GM12878 (cell line): ENCODE results near the gene ALOX12. TPM values are rescaled to one million over a fixed set of nuclear protein-coding genes. Genes with fewer than 3 reads are reported as not detected.

Experiments
- ATAC-seq: fragments of 200-7000 bp; cut with Tn5 transposase; 3 replicates; pipeline ENCODE4 v1.9.1; 2020; ENCODE audit warnings: mild to moderate bottlenecking, moderate library complexity
- BruUV-seq: library from RNA; stranded (reverse); fragments of 400-500 nt; replicated peaks from 2 replicates; lab custom pipeline; 2021; lab: Mats Ljungman, UMichigan
- CTCF ChIA-PET: fragments of 300-600 bp; sonication (Branson Sonifier 250); formaldehyde crosslinking; extraction: SDS; loops from one replicate; lab custom pipeline; 2021; ENCODE audit warnings: inconsistent platforms; lab: Yijun Ruan, JAX
- POLR2A ChIA-PET: fragments of 350-600 bp; formaldehyde crosslinking; extraction: SDS; loops from one replicate; lab custom pipeline; 2021; ENCODE audit warnings: inconsistent platforms; lab: Charles Lee
- RAD21 ChIA-PET: fragments of 300-600 bp; sonication (Branson Sonifier 250); formaldehyde crosslinking; loops from one replicate; lab custom pipeline; 2023; ENCODE audit warnings: antibody characterized with exemption; ENCODE audit not compliant: unreplicated experiment; lab: Charles Lee
- SMC1A ChIA-PET: fragments of 300-600 bp; sonication (Branson Sonifier 250); formaldehyde crosslinking; loops from one replicate; lab custom pipeline; 2023; ENCODE audit not compliant: unreplicated experiment, uncharacterized antibody; lab: Charles Lee
- DNase-seq: peaks from one replicate; pipeline ENCODE4 v3.0.0-alpha.2; 2011; ENCODE audit warnings: low read depth, low spot score
- FAIRE-seq: peaks from 3 replicates; lab custom pipeline; 2011; peaks lifted over from hg19 to GRCh38; lab: Jason Lieb, UNC
- H2AFZ ChIP-seq: 2 replicates; pipeline ENCODE4 v1.6.0; 2011; ENCODE audit warnings: low read depth, low read length, control low read depth; ENCODE audit not compliant: control insufficient read depth
- H3K27ac ChIP-seq: 2 replicates; pipeline ENCODE4 v1.5.1; 2011; ENCODE audit warnings: control low read depth; ENCODE audit not compliant: control insufficient read depth, insufficient read depth
- H3K27me3 ChIP-seq, 2 experiments: replicated peaks in 1 of 2; 2 replicates each; pipeline versions ENCODE4 v1.6.0 to v1.6.1; 2011; ENCODE audit warnings: low read length in 1 of 2; ENCODE audit not compliant: control insufficient read depth in 2 of 2, insufficient read depth in 2 of 2
- H3K36me3 ChIP-seq, 2 experiments: 2 replicates each; pipeline ENCODE4 v1.5.1; 2011; ENCODE audit warnings: low read length in 1 of 2; ENCODE audit not compliant: control insufficient read depth in 2 of 2, insufficient read depth in 2 of 2
- H3K4me1 ChIP-seq: 2 replicates; pipeline ENCODE4 v1.6.1; 2011; ENCODE audit warnings: mild to moderate bottlenecking, low read length, moderate library complexity, mixed read lengths; ENCODE audit not compliant: control insufficient read depth, insufficient read depth
- H3K4me2 ChIP-seq: 2 replicates; pipeline ENCODE4 v1.6.0; 2011; ENCODE audit warnings: control low read depth; ENCODE audit not compliant: control insufficient read depth, insufficient read depth
- H3K4me3 ChIP-seq: fragments of 200-600 bp; sonication (generic); 2 replicates; pipeline ENCODE4 v1.5.1; 2016
- H3K79me2 ChIP-seq: 2 replicates; pipeline ENCODE4 v1.6.0; 2011; ENCODE audit warnings: low read length; ENCODE audit not compliant: control insufficient read depth, insufficient read depth
- H3K9ac ChIP-seq: 2 replicates; pipeline ENCODE4 v1.8.0; 2011; ENCODE audit warnings: low read length, control low read depth, mixed read lengths; ENCODE audit not compliant: control insufficient read depth, insufficient read depth
- H3K9me3 ChIP-seq: replicated peaks from 3 replicates; pipeline ENCODE4 v1.5.1; 2011; ENCODE audit warnings: mild to moderate bottlenecking, low read length; ENCODE audit not compliant: control insufficient read depth, insufficient read depth
- H4K20me1 ChIP-seq: 2 replicates; pipeline ENCODE4 v1.6.0; 2011; ENCODE audit not compliant: control insufficient read depth, insufficient read depth
- CREM ChIP-seq: IDR thresholded peaks from 2 replicates; pipeline ENCODE4 v1.6.1; 2014; ENCODE audit warnings: antibody characterized with exemption, low read depth
- NR2C2 ChIP-seq: IDR thresholded peaks from 2 replicates; pipeline ENCODE4 v1.6.1; 2011; ENCODE audit warnings: borderline replicate concordance, low read depth; ENCODE audit not compliant: control insufficient read depth, insufficient read length
- PAX8 ChIP-seq: fragments of 450-650 bp; IDR thresholded peaks from 2 replicates; pipeline ENCODE4 v1.6.1; 2017; ENCODE audit warnings: mild to moderate bottlenecking, moderate library complexity
- ZNF207 ChIP-seq: fragments of 450-650 bp; IDR thresholded peaks from 2 replicates; pipeline ENCODE4 v1.6.1; 2014; ENCODE audit warnings: antibody characterized with exemption, mild to moderate bottlenecking, borderline replicate concordance
- ZNF384 ChIP-seq: IDR thresholded peaks from 2 replicates; pipeline ENCODE4 v1.6.1; 2012; ENCODE audit warnings: low read depth, mild to moderate bottlenecking, low read length, improper control_type of control experiment, borderline replicate concordance
- WGBS: methylation state at CpG from one replicate; pipeline ENCODE4 v1.1.6; 2016; ENCODE audit warnings: low lambda C conversion rate; ENCODE audit not compliant: insufficient replicate concordance, insufficient coverage; ENCODE audit errors: missing lambda C conversion rate; 5-methylcytosine and 5-hydroxymethylcytosine counted together
- in situ Hi-C: fragments of 300-500 bp; cut with MboI; formaldehyde crosslinking; loops from 9 replicates; pipeline ENCODE4 v1.14.3; 2018; ENCODE audit warnings: mixed read lengths
- intact Hi-C: fragments of 100-400 bp; cut with micrococcal nuclease; formaldehyde crosslinking; loops from one replicate; pipeline ENCODE4 v1.14.2; 2022; ENCODE audit not compliant: unreplicated experiment
- polyA plus RNA-seq, 11 experiments: library from polyadenylated mRNA; depleted of rRNA in 4 of 11; unstranded in 6 of 11; stranded (reverse) in 5 of 11; fragments of >200 nt; fragmentation: Nextera tagmentation in 4 of 11; fragmentation: Illumina TruSeq in 1 of 11; extraction: Ambion mirVana in 4 of 11; extraction: Trizol in 1 of 11; gene quantifications; 1 replicate in 1 of 11; 2 replicates in 10 of 11; pipeline versions ENCODE4 v1.2.1 to v1.2.3, GENCODE V29; 2011 to 2016; ENCODE audit warnings: inconsistent platforms in 2 of 11, missing spikeins in 2 of 11, low read depth in 1 of 11
- total RNA-seq, 4 experiments: library from RNA; depleted of rRNA in 3 of 4; stranded (reverse); fragments of >200 nt in 3 of 4; fragmentation: Illumina TruSeq in 1 of 4; extraction: Trizol in 1 of 4; gene quantifications; 2 replicates each; pipeline versions ENCODE4 v1.2.1 to v1.2.3, GENCODE V29; 2013 to 2021

Gene ALOX12
- total and polyA plus RNA-seq, 10 of the 15 experiments (the other 5 are each of a cell fraction or from before 2014, with no cell fraction given): 0.23 to 0.82 (median 0.58) TPM; not detected in 6

GRCh38 chr17:7043182-7043496, 47.3 kb downstream of the ALOX12 start:
- H2AFZ ChIP-seq: peak overlapping the region; percentile 53
- CTCF ChIA-PET: interaction anchor here (21.9 kb wide), 1 partner anchor 94 kb away, joined by 590 read pairs; no protein-coding TSS in a partner anchor
- WGBS: 14% methylated on average over 14 of the region's 21 CpGs
- H3K36me3 ChIP-seq: no peaks in the 10 kb centered on the region; a peak in 1 of 4 replicates
- ATAC-seq: no peak
- H3K79me2 ChIP-seq: no peaks in the 10 kb centered on the region
- no TSS peak for BruUV-seq
- peaks cover 0 to 2% of the 10 kb centered on the region in 2 experiments; a peak in 2 of 4 replicates for H3K27me3 ChIP-seq
- no peaks in the 10 kb centered on the region for H3K9me3 ChIP-seq
- peak overlapping the region; percentile 82 for H3K4me2 ChIP-seq
- no peak for FAIRE-seq
- TF ChIP-seq ZNF207 (peak; percentile 56; the same call in 1 of the 2 replicates), NR2C2 (no peak), CREM (0 out of 2 replicates have a peak, but pooled peaks have one; percentile 3), PAX8 (no peak), ZNF384 (no peak)
- TF ChIP-seq, all 136 proteins: peak for 2
- SMC1A ChIA-PET: interaction anchor here (13.6 kb wide), 1 partner anchor 94 kb away, joined by 356 read pairs; no protein-coding TSS in a partner anchor
- in situ Hi-C loops: loop anchor here (5.0 to 25.0 kb wide), 2 partner anchors 254 to 519 kb away; partner anchors contain the start of genes SENP3 and TNFSF13
- Histone ChIP-seq H3K4me3 (peak overlapping the region; percentile 48; the same call in 1 of the 2 replicates), H3K27ac (no peak overlapping the region), H4K20me1 (no peaks in the 10 kb centered on the region), H3K9ac (no peak overlapping the region), H3K4me1 (peaks cover 28% of the 10 kb centered on the region)
- DNase-seq: no peak
- RAD21 ChIA-PET: interaction anchor here (4.8 to 10.0 kb wide), 2 partner anchors 21 to 93 kb away, joined by 25 to 269 read pairs; partner anchors contain the start of gene BCL6B
- intact Hi-C loops: loop anchor here (10.0 kb wide), 1 partner anchor 392 kb away; the partner anchor contains the start of genes FGF11 and TMEM102
- POLR2A ChIA-PET: no interaction called here
